Measurements from ENCODE around the gene TNFAIP8.
A peak's percentile ranks its signal among the peaks of the same experiment; 100 is the strongest.
"Not testable (repeated sequence)": the region's sequence is repeated elsewhere in the genome, so short reads cannot be mapped to it uniquely, and the experiment has no call there.

DNA sequence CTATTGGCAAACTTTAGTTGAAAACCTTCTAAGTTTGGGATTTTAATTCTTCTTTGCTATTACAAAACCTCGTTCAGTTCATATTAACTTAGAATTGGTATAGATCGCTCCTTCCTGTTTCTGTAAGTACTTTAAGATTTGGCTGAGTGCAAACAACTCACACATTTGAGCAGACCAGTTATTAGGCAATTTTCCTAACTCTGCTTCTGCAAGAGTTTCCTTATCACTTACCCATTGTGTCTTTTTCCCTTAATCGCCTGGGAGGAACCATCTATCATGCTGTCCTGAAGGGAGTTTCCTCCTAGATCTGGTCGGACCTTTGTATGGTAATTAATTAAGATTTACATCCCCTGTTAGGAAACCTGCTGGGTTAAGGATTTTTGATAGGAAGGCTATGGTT is 71.8 kb downstream of the TNFAIP8 start:
- TF ChIP-seq, protein P1, sequence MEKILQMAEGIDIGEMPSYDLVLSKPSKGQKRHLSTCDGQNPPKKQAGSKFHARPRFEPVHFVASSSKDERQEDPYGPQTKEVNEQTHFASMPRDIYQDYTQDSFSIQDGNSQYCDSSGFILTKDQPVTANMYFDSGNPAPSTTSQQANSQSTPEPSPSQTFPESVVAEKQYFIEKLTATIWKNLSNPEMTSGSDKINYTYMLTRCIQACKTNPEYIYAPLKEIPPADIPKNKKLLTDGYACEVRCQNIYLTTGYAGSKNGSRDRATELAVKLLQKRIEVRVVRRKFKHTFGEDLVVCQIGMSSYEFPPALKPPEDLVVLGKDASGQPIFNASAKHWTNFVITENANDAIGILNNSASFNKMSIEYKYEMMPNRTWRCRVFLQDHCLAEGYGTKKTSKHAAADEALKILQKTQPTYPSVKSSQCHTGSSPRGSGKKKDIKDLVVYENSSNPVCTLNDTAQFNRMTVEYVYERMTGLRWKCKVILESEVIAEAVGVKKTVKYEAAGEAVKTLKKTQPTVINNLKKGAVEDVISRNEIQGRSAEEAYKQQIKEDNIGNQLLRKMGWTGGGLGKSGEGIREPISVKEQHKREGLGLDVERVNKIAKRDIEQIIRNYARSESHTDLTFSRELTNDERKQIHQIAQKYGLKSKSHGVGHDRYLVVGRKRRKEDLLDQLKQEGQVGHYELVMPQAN (IDR thresholded peaks at IDR 0.05; ENCODE audit: borderline replicate concordance) = not testable (repeated sequence)
- TF ChIP-seq, protein P2, sequence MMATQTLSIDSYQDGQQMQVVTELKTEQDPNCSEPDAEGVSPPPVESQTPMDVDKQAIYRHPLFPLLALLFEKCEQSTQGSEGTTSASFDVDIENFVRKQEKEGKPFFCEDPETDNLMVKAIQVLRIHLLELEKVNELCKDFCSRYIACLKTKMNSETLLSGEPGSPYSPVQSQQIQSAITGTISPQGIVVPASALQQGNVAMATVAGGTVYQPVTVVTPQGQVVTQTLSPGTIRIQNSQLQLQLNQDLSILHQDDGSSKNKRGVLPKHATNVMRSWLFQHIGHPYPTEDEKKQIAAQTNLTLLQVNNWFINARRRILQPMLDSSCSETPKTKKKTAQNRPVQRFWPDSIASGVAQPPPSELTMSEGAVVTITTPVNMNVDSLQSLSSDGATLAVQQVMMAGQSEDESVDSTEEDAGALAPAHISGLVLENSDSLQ (IDR thresholded peaks at IDR 0.05) = peak; percentile 51
- not testable (repeated sequence) for TF ChIP-seq TARDBP (IDR thresholded peaks at IDR 0.05); GABPA (tag; conservative IDR thresholded peaks at IDR 0.05; ENCODE audit: low read depth); POLR3G (IDR thresholded peaks at IDR 0.05; ENCODE audit: extremely low read depth, insufficient read length, insufficient replicate concordance); CAMTA2 (CRISPR knock-in tag; conservative IDR thresholded peaks at IDR 0.05); FOS (IDR thresholded peaks at IDR 0.05; ENCODE audit: extremely low read depth, insufficient read length)
- TF ChIP-seq, protein P3, sequence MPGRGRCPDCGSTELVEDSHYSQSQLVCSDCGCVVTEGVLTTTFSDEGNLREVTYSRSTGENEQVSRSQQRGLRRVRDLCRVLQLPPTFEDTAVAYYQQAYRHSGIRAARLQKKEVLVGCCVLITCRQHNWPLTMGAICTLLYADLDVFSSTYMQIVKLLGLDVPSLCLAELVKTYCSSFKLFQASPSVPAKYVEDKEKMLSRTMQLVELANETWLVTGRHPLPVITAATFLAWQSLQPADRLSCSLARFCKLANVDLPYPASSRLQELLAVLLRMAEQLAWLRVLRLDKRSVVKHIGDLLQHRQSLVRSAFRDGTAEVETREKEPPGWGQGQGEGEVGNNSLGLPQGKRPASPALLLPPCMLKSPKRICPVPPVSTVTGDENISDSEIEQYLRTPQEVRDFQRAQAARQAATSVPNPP (IDR thresholded peaks at IDR 0.05; ENCODE audit: borderline replicate concordance, insufficient read depth, insufficient read length) = not testable (repeated sequence)
